Smooth muscle cell (in vitro differentiated cells): ENCODE measurements around the gene SLC25A47. TPM values are rescaled to one million over a fixed set of nuclear protein-coding genes. Genes with fewer than 3 reads are reported as not detected.

Source experiments
- DNase-seq: peaks from one replicate; lab custom pipeline; 2025; ENCODE audit not compliant: unreplicated experiment; lab: John Stamatoyannopoulos, UW
- H2AFZ ChIP-seq: fragments of 200-600 bp; sonication (generic); 2 replicates; pipeline ENCODE4 v1.6.0; 2016; ENCODE audit warnings: antibody characterized with exemption, low read depth, mild to moderate bottlenecking
- H3F3A ChIP-seq: fragments of 200-600 bp; sonication (generic); 2 replicates; pipeline ENCODE4 v1.6.0; 2017; ENCODE audit warnings: antibody characterized with exemption, low read depth
- H3K27ac ChIP-seq: fragments of 200-600 bp; sonication (generic); 2 replicates; pipeline ENCODE4 v1.5.1; 2016; ENCODE audit warnings: low read depth, mild to moderate bottlenecking
- H3K27me3 ChIP-seq: fragments of 200-600 bp; sonication (generic); 2 replicates; pipeline ENCODE4 v1.6.1; 2016; ENCODE audit warnings: low read depth, mild to moderate bottlenecking
- H3K36me3 ChIP-seq: fragments of 200-600 bp; sonication (generic); 2 replicates; pipeline ENCODE4 v1.5.1; 2016; ENCODE audit warnings: low read depth
- H3K4me1 ChIP-seq: fragments of 200-600 bp; sonication (generic); 2 replicates; pipeline ENCODE4 v1.5.1; 2016; ENCODE audit warnings: low read depth
- H3K4me2 ChIP-seq: fragments of 200-600 bp; sonication (generic); 2 replicates; pipeline ENCODE4 v1.6.0; 2016; ENCODE audit warnings: mild to moderate bottlenecking
- H3K4me3 ChIP-seq: fragments of 200-600 bp; sonication (generic); 2 replicates; pipeline ENCODE4 v1.5.1; 2016; ENCODE audit warnings: mild to moderate bottlenecking
- H3K79me2 ChIP-seq: fragments of 200-600 bp; sonication (generic); 2 replicates; pipeline ENCODE4 v1.6.0; 2016; ENCODE audit warnings: low read depth, mild to moderate bottlenecking
- H3K9ac ChIP-seq: fragments of 200-600 bp; sonication (generic); 2 replicates; pipeline ENCODE4 v1.6.0; 2016; ENCODE audit warnings: low read depth
- H3K9me3 ChIP-seq: fragments of 200-600 bp; sonication (generic); replicated peaks from 2 replicates; pipeline ENCODE4 v1.5.1; 2016; ENCODE audit warnings: low read depth
- H4K20me1 ChIP-seq: fragments of 200-600 bp; sonication (generic); 2 replicates; pipeline ENCODE4 v1.6.0; 2016; ENCODE audit warnings: low read depth
- WGBS: methylation state at CpG from one replicate; pipeline ENCODE4 v1.1.7; 2016; ENCODE audit warnings: low lambda C conversion rate; 5-methylcytosine and 5-hydroxymethylcytosine counted together
- polyA plus RNA-seq: library from polyadenylated mRNA; unstranded; fragments of >200 nt; fragmentation: Nextera tagmentation; extraction: Ambion mirVana; gene quantifications from 2 replicates; pipeline ENCODE4 v1.2.1, GENCODE V29; 2016
- total RNA-seq: library from RNA; depleted of rRNA; stranded (reverse); fragments of >200 nt; gene quantifications from 2 replicates; pipeline ENCODE4 v1.2.3, GENCODE V29; 2014
- TF ChIP-seq, protein P1 (sequence below): fragments of 200-600 bp; sonication (generic); IDR thresholded peaks from 2 replicates; pipeline ENCODE4 v1.5.1; 2017; ENCODE audit warnings: borderline replicate concordance, mild to moderate bottlenecking, antibody characterized with exemption; ENCODE audit not compliant: insufficient read depth, poor library complexity, severe bottlenecking

Gene SLC25A47
- total and polyA plus RNA-seq, 2 experiments from 2014 or later = not detected

DNA sequence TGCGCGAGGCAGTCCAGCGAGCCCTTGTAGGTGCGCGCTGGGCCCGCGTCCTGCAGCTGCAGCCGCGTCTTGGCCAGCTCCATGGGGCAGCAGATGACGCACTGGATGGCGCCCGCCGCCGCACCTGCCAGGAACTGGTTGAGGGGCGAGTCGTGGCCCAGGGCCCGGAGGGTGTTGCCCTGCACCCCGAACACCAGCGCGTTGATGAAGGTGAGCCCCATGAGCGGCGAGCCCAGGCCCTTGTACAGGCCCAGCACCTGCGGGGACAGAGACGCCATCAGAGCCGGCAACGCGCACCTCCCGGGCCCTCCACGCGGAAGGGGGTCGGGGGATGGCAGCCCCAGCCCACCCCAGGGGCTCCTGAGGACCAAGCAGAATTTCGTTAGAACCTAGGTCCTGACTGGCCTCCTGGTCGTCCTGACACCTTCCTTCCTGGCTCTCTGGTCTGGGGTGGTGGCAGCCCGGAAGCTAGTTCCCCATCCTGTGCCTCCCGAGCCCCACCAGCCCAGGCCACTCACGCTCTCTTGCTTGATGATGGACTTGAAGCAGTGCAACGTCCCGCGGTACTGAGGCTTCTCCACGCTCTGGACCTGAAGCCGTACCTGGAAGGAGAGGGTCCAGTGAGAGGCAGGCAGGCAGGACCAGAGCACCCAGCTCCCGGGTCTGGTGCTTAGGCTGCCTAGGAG, 30.2 kb upstream of the SLC25A47 start:
- H3K27me3 ChIP-seq = no peaks in the 10 kb centered on the region
- H3K9ac ChIP-seq = no peak overlapping the region
- 97% methylated on average over 42 of the region's 42 CpGs for WGBS

DNA sequence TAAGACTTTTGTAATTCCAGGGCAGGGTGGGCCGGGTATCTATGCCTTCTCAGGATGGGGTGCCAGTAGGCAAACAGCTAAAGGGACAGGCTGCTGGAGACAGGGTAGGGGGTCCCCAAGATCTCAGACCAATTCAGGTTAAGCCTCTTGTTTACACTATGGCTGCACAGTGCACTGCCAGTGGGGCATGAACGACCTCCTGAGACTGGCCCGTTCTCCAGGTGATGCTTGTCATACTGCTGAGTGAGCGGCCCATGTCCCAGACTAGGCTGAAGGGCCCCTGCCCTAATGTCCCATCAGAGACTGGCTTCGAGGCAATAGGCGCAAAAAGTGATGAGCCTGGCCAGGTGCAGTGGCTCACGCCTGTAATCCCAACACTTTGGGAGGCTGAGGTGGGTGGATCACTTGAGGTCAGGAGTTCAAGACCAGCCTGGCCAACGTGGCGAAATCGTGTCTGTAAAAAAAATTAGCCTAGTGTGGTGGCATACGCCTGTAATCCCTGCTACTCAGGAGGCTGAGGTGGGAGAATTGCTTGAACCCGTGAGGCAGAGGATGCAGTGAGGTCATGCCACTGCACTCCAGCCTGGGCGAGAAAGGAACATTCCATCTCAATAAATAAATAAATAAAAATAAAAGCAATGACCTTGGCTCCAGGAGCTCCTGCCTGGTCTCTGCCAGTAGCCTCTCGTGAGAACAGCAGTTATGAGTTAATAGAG, 29.5 kb upstream of the SLC25A47 start:
- Histone ChIP-seq H2AFZ (no peak overlapping the region), H3K4me1 (no peaks in the 10 kb centered on the region), H3F3A (no peaks in the 10 kb centered on the region), H3K27ac (no peak overlapping the region), H3K9me3 (no peaks in the 10 kb centered on the region), H4K20me1 (peaks cover 10% of the 10 kb centered on the region), H3K36me3 (no peaks in the 10 kb centered on the region), H3K9ac (no peak overlapping the region), H3K79me2 (no peaks in the 10 kb centered on the region), H3K4me3 (no peak overlapping the region), H3K4me2 (no peak overlapping the region), H3K27me3 (no peaks in the 10 kb centered on the region)
- no peak for DNase-seq
- 95% methylated on average over 14 of the region's 14 CpGs for WGBS
- TF ChIP-seq, protein P1, sequence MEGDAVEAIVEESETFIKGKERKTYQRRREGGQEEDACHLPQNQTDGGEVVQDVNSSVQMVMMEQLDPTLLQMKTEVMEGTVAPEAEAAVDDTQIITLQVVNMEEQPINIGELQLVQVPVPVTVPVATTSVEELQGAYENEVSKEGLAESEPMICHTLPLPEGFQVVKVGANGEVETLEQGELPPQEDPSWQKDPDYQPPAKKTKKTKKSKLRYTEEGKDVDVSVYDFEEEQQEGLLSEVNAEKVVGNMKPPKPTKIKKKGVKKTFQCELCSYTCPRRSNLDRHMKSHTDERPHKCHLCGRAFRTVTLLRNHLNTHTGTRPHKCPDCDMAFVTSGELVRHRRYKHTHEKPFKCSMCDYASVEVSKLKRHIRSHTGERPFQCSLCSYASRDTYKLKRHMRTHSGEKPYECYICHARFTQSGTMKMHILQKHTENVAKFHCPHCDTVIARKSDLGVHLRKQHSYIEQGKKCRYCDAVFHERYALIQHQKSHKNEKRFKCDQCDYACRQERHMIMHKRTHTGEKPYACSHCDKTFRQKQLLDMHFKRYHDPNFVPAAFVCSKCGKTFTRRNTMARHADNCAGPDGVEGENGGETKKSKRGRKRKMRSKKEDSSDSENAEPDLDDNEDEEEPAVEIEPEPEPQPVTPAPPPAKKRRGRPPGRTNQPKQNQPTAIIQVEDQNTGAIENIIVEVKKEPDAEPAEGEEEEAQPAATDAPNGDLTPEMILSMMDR = no peak

More for the DNA sequence above, 30.2 kb upstream of the SLC25A47 start:
- Histone ChIP-seq H2AFZ (no peak overlapping the region), H3F3A (no peaks in the 10 kb centered on the region), H4K20me1 (peaks cover 8% of the 10 kb centered on the region), H3K4me2 (no peak overlapping the region), H3K36me3 (no peaks in the 10 kb centered on the region), H3K9me3 (no peaks in the 10 kb centered on the region), H3K27ac (no peak overlapping the region), H3K79me2 (no peaks in the 10 kb centered on the region), H3K4me1 (no peaks in the 10 kb centered on the region), H3K4me3 (no peak overlapping the region)
- DNase-seq = no peak
- TF ChIP-seq, protein P1 = no peak

DNA sequence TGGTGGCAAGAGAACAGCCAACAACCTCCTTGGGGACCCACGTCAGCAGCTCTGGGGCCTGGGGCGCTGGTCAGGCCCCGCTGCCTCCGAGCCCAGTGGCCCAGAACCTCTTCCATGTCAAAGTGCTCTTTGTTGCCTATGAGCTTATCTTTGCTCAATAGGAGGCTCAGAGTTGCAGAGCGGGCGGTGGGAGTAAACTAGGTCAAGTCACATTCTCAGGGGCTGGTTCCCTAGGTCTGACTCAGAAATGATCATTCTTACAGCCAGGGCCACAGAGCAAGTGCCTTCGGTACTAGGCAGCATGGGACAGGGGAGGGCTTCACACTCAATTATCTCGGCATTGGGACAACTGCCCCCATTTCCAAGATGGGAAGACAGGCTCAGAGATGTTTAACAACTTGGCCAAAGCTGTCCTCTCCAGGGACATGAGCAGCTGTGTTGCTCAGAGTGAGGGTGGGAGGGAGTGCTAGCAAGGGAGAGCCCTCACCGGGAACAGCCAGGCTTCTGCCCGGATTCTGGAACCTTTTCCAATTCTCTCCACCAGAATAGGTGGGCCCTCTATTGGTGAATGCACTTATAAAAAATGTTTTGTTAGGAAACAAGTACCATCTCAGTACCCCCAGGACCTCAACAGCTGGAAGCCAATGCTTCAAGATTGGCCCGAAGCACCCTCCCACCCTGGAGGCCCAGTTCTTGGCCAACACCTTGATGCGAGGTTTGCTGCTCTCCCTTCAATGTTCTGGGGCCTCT, 28.8 kb upstream of the SLC25A47 start:
- Histone ChIP-seq H3K9ac (no peak overlapping the region), H3K79me2 (no peaks in the 10 kb centered on the region), H3F3A (no peaks in the 10 kb centered on the region), H3K4me2 (no peak overlapping the region), H3K27ac (no peak overlapping the region), H2AFZ (no peak overlapping the region), H3K36me3 (no peaks in the 10 kb centered on the region), H3K4me1 (no peaks in the 10 kb centered on the region), H3K9me3 (no peaks in the 10 kb centered on the region), H3K27me3 (no peaks in the 10 kb centered on the region), H3K4me3 (no peak overlapping the region), H4K20me1 (peaks cover 10% of the 10 kb centered on the region)
- no peak for DNase-seq
- WGBS = 84% methylated on average over 12 of the region's 12 CpGs
- TF ChIP-seq, protein P1 = no peak
